ENCODE data around the gene MRPS30. TPM values are rescaled to one million over a fixed set of nuclear protein-coding genes. Genes with fewer than 3 reads are reported as not detected.

The MRPS30 gene
- total RNA-seq, 6 experiments from 2014 or later, result 23.5 to 71.2 (median 28.8) TPM

DNA sequence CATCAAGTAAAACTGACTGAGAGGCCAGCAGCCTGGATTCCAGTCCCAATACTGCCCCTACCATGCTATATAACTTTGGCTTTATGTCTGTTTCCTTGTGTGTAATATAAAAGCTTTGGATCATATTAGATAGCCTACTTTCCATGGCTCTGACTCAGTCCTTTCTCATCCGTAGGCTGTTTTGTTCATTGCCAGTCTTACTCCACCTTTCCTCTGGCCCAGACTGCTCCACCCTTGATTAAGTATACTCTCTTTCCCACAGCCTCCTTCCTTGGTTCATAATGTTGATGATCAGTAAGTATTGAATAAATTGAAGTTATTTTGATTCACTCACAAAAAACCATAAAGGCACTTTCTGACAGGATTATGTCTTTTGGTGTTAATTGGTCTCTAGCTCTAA, 1.5 kb upstream of the MRPS30 start:
- TF ChIP-seq, protein P1, sequence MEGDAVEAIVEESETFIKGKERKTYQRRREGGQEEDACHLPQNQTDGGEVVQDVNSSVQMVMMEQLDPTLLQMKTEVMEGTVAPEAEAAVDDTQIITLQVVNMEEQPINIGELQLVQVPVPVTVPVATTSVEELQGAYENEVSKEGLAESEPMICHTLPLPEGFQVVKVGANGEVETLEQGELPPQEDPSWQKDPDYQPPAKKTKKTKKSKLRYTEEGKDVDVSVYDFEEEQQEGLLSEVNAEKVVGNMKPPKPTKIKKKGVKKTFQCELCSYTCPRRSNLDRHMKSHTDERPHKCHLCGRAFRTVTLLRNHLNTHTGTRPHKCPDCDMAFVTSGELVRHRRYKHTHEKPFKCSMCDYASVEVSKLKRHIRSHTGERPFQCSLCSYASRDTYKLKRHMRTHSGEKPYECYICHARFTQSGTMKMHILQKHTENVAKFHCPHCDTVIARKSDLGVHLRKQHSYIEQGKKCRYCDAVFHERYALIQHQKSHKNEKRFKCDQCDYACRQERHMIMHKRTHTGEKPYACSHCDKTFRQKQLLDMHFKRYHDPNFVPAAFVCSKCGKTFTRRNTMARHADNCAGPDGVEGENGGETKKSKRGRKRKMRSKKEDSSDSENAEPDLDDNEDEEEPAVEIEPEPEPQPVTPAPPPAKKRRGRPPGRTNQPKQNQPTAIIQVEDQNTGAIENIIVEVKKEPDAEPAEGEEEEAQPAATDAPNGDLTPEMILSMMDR (IDR thresholded peaks at IDR 0.05), result no peak
- no peak for TF ChIP-seq POLR2A (IDR thresholded peaks at IDR 0.05)
- H3K27me3 ChIP-seq, result no peaks in the 10 kb centered on the region
- ATAC-seq (no peak), DNase-seq (no peak)
- peaks cover 0 to 14% (median 3%) of the 10 kb centered on the region in 4 donors for H3K4me1 ChIP-seq
- H3K27ac ChIP-seq, result no peak overlapping the region
- H3K9me3 ChIP-seq, result no peaks in the 10 kb centered on the region
- no peak overlapping the region for H3K4me3 ChIP-seq
- peaks cover 0 to 10% (median 0%) of the 10 kb centered on the region in 4 donors for H3K36me3 ChIP-seq
- WGBS (ENCODE audit: insufficient coverage, low coverage, low lambda C conversion rate, missing lambda C conversion rate), result 80% methylated on average over 1 of the region's 1 CpG
- intact Hi-C loops (cut with DNase I), result no loop called here

DNA sequence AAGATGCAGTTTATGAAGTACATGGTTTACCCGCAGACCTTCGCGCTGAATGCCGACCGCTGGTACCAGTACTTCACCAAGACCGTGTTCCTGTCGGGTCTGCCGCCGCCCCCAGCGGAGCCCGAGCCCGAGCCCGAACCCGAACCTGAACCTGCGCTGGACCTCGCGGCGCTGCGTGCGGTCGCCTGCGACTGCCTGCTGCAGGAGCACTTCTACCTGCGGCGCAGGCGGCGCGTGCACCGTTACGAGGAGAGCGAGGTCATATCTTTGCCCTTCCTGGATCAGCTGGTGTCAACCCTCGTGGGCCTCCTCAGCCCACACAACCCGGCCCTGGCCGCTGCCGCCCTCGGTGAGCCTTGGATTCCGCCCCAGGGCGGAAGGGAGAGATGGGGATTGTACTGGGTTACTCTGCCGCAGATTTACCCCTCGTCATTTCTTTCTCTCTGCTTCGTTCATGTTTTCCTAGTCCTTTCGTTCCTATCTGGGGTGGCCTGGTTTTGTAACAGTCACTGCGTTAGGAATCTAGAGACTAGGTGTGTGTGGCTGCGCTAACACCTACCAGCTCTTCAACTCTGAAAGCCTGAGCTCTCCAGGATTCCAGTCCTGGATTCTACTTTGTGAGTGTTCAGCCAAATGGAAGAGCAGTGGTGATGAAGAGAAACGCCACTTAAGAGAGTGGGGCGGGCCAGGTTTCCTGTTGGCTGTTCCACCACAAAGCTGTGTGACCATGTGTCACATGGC, 638 bp downstream of the MRPS30 start:
- H3K27me3 ChIP-seq, result no peaks in the 10 kb centered on the region
- H3K36me3 ChIP-seq, result peaks cover 0 to 29% (median 6%) of the 10 kb centered on the region in 4 donors
- no peaks in the 10 kb centered on the region for H3K9me3 ChIP-seq
- peak overlapping the region; percentile 84 to 91 (median 90) for H3K4me3 ChIP-seq
- WGBS (ENCODE audit: insufficient coverage, low coverage, low lambda C conversion rate, missing lambda C conversion rate), result 1% methylated on average over 20 of the region's 45 CpGs
- DNase-seq (peak; percentile 55 to 70 (median 66)), ATAC-seq (peak; percentile 63 to 75 (median 69))
- TF ChIP-seq POLR2A (IDR thresholded peaks at IDR 0.05), result no peak
- TF ChIP-seq, protein P1 (IDR thresholded peaks at IDR 0.05), result no peak
- peak overlapping the region; percentile 83 to 93 (median 88) for H3K27ac ChIP-seq
- H3K4me1 ChIP-seq, result peaks cover 0 to 14% (median 3%) of the 10 kb centered on the region in 4 donors
- intact Hi-C loops (cut with DNase I), result no loop called here

DNA sequence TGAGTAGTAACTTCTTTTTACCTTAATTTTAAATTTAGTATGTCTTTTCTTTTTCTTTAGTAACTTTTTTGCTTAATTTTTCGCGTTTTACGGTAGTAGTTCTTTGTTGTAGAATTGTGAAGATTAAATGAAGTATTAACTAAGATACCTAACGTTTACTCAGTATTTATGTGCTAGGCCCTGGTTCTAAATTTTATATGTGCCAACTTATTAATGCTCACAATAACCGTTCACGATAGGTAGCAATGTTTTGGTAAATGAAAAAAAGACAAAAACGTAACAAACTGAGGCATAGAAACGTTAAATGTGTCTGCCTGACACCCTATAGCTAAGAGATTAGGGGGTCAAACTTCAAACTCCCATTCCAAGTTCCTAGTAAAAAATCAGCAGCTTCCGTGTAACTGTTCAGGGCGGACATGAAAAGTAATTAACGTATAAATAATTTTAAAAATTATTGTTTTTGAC, 1.2 kb downstream of the MRPS30 start:
- Histone ChIP-seq H3K4me3 (peak overlapping the region; percentile 84 to 91 (median 90)), H3K27me3 (no peaks in the 10 kb centered on the region), H3K9me3 (no peaks in the 10 kb centered on the region), H3K4me1 (peaks cover 0 to 14% (median 3%) of the 10 kb centered on the region in 4 donors), H3K27ac (peak overlapping the region in 2 of 3 donors; percentile 83 to 93), H3K36me3 (peaks cover 0 to 35% (median 6%) of the 10 kb centered on the region in 4 donors)
- no peak for DNase-seq
- intact Hi-C loops (cut with DNase I), result no loop called here
- TF ChIP-seq, protein P1 (IDR thresholded peaks at IDR 0.05), result no peak
- no peak for TF ChIP-seq POLR2A (IDR thresholded peaks at IDR 0.05)
- no peak for ATAC-seq
- 13% methylated on average over 11 of the region's 11 CpGs for WGBS (ENCODE audit: insufficient coverage, low coverage, low lambda C conversion rate, missing lambda C conversion rate)

DNA sequence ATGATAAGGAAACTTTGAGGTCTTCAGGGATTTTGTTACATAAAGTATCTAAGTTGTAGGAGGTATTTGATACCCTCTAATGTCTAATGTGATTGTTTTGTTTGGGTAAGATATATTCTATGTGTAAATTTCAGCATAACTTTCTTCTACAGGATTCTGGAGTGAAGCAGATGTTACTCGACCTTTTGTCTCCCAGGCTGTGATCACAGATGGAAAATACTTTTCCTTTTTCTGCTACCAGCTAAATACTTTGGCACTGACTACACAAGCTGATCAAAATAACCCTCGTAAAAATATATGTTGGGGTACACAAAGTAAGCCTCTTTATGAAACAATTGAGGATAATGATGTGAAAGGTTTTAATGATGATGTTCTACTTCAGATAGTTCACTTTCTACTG, 6.0 kb downstream of the MRPS30 start:
- Histone ChIP-seq H3K27me3 (no peaks in the 10 kb centered on the region), H3K9me3 (no peaks in the 10 kb centered on the region), H3K4me1 (peaks cover 0 to 9% (median 0%) of the 10 kb centered on the region in 4 donors), H3K27ac (no peak overlapping the region), H3K4me3 (no peak overlapping the region), H3K36me3 (peaks cover 0 to 67% (median 10%) of the 10 kb centered on the region in 4 donors)
- 95% methylated on average over 2 of the region's 2 CpGs for WGBS (ENCODE audit: insufficient coverage, low coverage, low lambda C conversion rate, missing lambda C conversion rate)
- intact Hi-C loops (cut with DNase I), result no loop called here
- DNase-seq, result no peak
- no peak for TF ChIP-seq POLR2A (IDR thresholded peaks at IDR 0.05)
- TF ChIP-seq, protein P1 (IDR thresholded peaks at IDR 0.05), result no peak
- ATAC-seq, result no peak
